PC-9 (cell line): ENCODE results near the gene LONRF2. TPM values are rescaled to one million over a fixed set of nuclear protein-coding genes. Genes with fewer than 3 reads are reported as not detected.

Experiments
- BruUV-seq: library from RNA; stranded (reverse); fragments of 400-500 nt; replicated peaks from 2 replicates; lab custom pipeline; 2021; lab: Mats Ljungman, UMichigan
- CTCF ChIA-PET: fragments of 300-600 bp; sonication (Branson Sonifier 250); formaldehyde crosslinking; loops from one replicate; lab custom pipeline; 2022; ENCODE audit warnings: antibody characterized with exemption; lab: Charles Lee
- POLR2A ChIA-PET: fragments of 300-600 bp; sonication (Branson Sonifier 250); formaldehyde crosslinking; loops from one replicate; lab custom pipeline; 2022; ENCODE audit warnings: antibody characterized with exemption; ENCODE audit not compliant: unreplicated experiment; lab: Charles Lee
- DNase-seq, 2 experiments: peaks; one replicate each; pipeline versions ENCODE4 v3.0.0 to v3.0.0-alpha.2; 2015 to 2022; ENCODE audit warnings: mixed read lengths in 1 of 2
- H2AFZ ChIP-seq: fragments of 200-600 bp; sonication (generic); 2 replicates; pipeline ENCODE4 v1.8.1; 2017; ENCODE audit warnings: antibody characterized with exemption
- H3F3A ChIP-seq: fragments of 200-600 bp; sonication (generic); 2 replicates; pipeline ENCODE4 v1.8.1; 2017; ENCODE audit warnings: antibody characterized with exemption, mild to moderate bottlenecking, low read depth; ENCODE audit not compliant: insufficient read depth
- H3K27ac ChIP-seq: fragments of 200-600 bp; sonication (generic); 2 replicates; pipeline ENCODE4 v1.6.1; 2016; ENCODE audit warnings: mixed run types
- H3K27me3 ChIP-seq: fragments of 200-600 bp; sonication (generic); 2 replicates; pipeline ENCODE4 v1.6.1; 2016; ENCODE audit warnings: low read depth, mixed run types; ENCODE audit not compliant: insufficient read depth
- H3K36me3 ChIP-seq: fragments of 200-600 bp; sonication (generic); 2 replicates; pipeline ENCODE4 v1.6.1; 2016; ENCODE audit warnings: low read depth, mixed run types
- H3K4me1 ChIP-seq: fragments of 200-600 bp; sonication (generic); replicated peaks from 2 replicates; pipeline ENCODE4 v1.6.1; 2016; ENCODE audit warnings: mixed run types; ENCODE audit not compliant: insufficient read depth
- H3K4me2 ChIP-seq: fragments of 200-600 bp; sonication (generic); 2 replicates; pipeline ENCODE4 v1.6.1; 2017; ENCODE audit warnings: mixed run types
- H3K4me3 ChIP-seq: fragments of 200-600 bp; sonication (generic); 2 replicates; pipeline ENCODE4 v1.6.1; 2016; ENCODE audit warnings: mixed run types
- H3K79me2 ChIP-seq: fragments of 200-600 bp; sonication (generic); 2 replicates; pipeline ENCODE4 v1.6.1; 2017; ENCODE audit warnings: low read depth, mixed run types
- H3K9me2 ChIP-seq: fragments of 200-600 bp; sonication (generic); 2 replicates; pipeline ENCODE4 v1.8.1; 2017; ENCODE audit warnings: mild to moderate bottlenecking; ENCODE audit not compliant: insufficient read depth
- H3K9me3 ChIP-seq: fragments of 200-600 bp; sonication (generic); 2 replicates; pipeline ENCODE4 v1.8.1; 2016; ENCODE audit warnings: low read depth; ENCODE audit not compliant: insufficient read depth
- H4K20me1 ChIP-seq: fragments of 200-600 bp; sonication (generic); 2 replicates; pipeline ENCODE4 v1.8.1; 2017; ENCODE audit not compliant: insufficient read depth
- CTCF ChIP-seq: fragments of 200-600 bp; sonication (generic); conservative IDR thresholded peaks from 2 replicates; pipeline ENCODE4 v1.6.1; 2017; ENCODE audit warnings: mixed run types, antibody characterized with exemption, mild to moderate bottlenecking, moderate library complexity
- EZH2 ChIP-seq: fragments of 200-600 bp; sonication (generic); IDR thresholded peaks from 2 replicates; pipeline ENCODE4 v1.8.0; 2017; ENCODE audit warnings: antibody characterized with exemption, low read depth
- intact Hi-C: fragments of 100-400 bp; cut with micrococcal nuclease; formaldehyde crosslinking; loops from one replicate; pipeline ENCODE4 v1.10.0; 2022; ENCODE audit not compliant: unreplicated experiment
- total RNA-seq: library from RNA; stranded (reverse); gene quantifications from 2 replicates; pipeline ENCODE4 v1.2.3, GENCODE V29; 2021

Gene LONRF2
- total RNA-seq, 1 experiment from 2014 or later = not detected

- H3F3A ChIP-seq = no peaks in the 10 kb centered on the region
- ChIA-PET CTCF (no interaction called here), POLR2A (no interaction called here)
- no TSS peak for BruUV-seq
- H3K4me3 ChIP-seq = no peak overlapping the region
- H3K27me3 ChIP-seq = no peaks in the 10 kb centered on the region
- H3K79me2 ChIP-seq = no peaks in the 10 kb centered on the region
- TF ChIP-seq CTCF = no peak
- no peak for TF ChIP-seq EZH2
- no peaks in the 10 kb centered on the region for H3K4me1 ChIP-seq
- no peak for DNase-seq
- no peaks in the 10 kb centered on the region for H3K9me3 ChIP-seq
- no peak overlapping the region for H3K4me2 ChIP-seq
- intact Hi-C loops = no loop called here
- H3K9me2 ChIP-seq = no peaks in the 10 kb centered on the region
- H4K20me1 ChIP-seq = no peaks in the 10 kb centered on the region; the same call in 1 of the 2 replicates
- no peaks in the 10 kb centered on the region for H3K36me3 ChIP-seq
- no peak overlapping the region for H3K27ac ChIP-seq
- H2AFZ ChIP-seq = no peak overlapping the region
These were observed 37.3 kb upstream of the LONRF2 start for GRCh38 chr2:100359576-100359975.

GRCh38 chr2:100358554-100358953, 36.3 kb upstream of the LONRF2 start:
- TF ChIP-seq CTCF = no peak
- TF ChIP-seq EZH2 = no peak
- ChIA-PET CTCF (no interaction called here), POLR2A (no interaction called here)
- Histone ChIP-seq H3K27ac (no peak overlapping the region), H3K36me3 (no peaks in the 10 kb centered on the region), H3K4me1 (no peaks in the 10 kb centered on the region), H3K27me3 (no peaks in the 10 kb centered on the region), H3K9me2 (no peaks in the 10 kb centered on the region), H3K9me3 (no peaks in the 10 kb centered on the region), H3F3A (no peaks in the 10 kb centered on the region), H3K79me2 (no peaks in the 10 kb centered on the region), H3K4me2 (no peak overlapping the region), H4K20me1 (no peaks in the 10 kb centered on the region; the same call in 1 of the 2 replicates), H2AFZ (no peak overlapping the region), H3K4me3 (no peak overlapping the region)
- intact Hi-C loops = no loop called here
- DNase-seq = peak in 1 of 2 experiments; percentile 21
- BruUV-seq = no TSS peak

GRCh38 chr2:100352521-100352920, 30.2 kb upstream of the LONRF2 start:
- Histone ChIP-seq H3K4me2 (no peak overlapping the region), H3K79me2 (no peaks in the 10 kb centered on the region), H4K20me1 (no peaks in the 10 kb centered on the region), H3K27me3 (peaks cover 24% of the 10 kb centered on the region), H3K4me3 (no peak overlapping the region), H3K9me2 (no peaks in the 10 kb centered on the region), H3K4me1 (no peaks in the 10 kb centered on the region), H3F3A (no peaks in the 10 kb centered on the region), H2AFZ (no peak overlapping the region), H3K9me3 (no peaks in the 10 kb centered on the region), H3K27ac (no peak overlapping the region), H3K36me3 (no peaks in the 10 kb centered on the region)
- ChIA-PET CTCF (no interaction called here), POLR2A (no interaction called here)
- BruUV-seq = no TSS peak
- intact Hi-C loops = no loop called here
- TF ChIP-seq CTCF = no peak
- no peak for TF ChIP-seq EZH2
- peak in 1 of 2 experiments; percentile 16 for DNase-seq
